Keratinocyte (primary cell): ENCODE data around the gene RPL36A. TPM values are rescaled to one million over a fixed set of nuclear protein-coding genes. Genes with fewer than 3 reads are reported as not detected.

Experiments used
- DNase-seq: peaks from one replicate; pipeline ENCODE4 v3.0.0-alpha.2; 2011; ENCODE audit warnings: low read depth, missing footprints, low spot score
- FAIRE-seq: peaks from 2 replicates; lab custom pipeline; 2011; peaks lifted over from hg19 to GRCh38; lab: Jason Lieb, UNC
- H2AFZ ChIP-seq: 2 replicates; pipeline ENCODE4 v1.6.0; 2012; ENCODE audit warnings: low read length, control low read depth, inconsistent platforms; ENCODE audit not compliant: control insufficient read depth
- H3K27ac ChIP-seq: 2 replicates; pipeline ENCODE4 v1.5.1; 2011; ENCODE audit warnings: low read length; ENCODE audit not compliant: control insufficient read depth, insufficient read depth
- H3K27me3 ChIP-seq: 3 replicates; pipeline ENCODE4 v1.6.0; 2011; ENCODE audit warnings: low read length; ENCODE audit not compliant: control insufficient read depth, insufficient read depth; ENCODE audit errors: extremely low read depth
- H3K36me3 ChIP-seq, 2 experiments: 2 replicates in 1 of 2; 3 replicates in 1 of 2; pipeline ENCODE4 v1.5.1; 2011; ENCODE audit warnings: low read length in 2 of 2, mild to moderate bottlenecking in 1 of 2; ENCODE audit not compliant: control insufficient read depth in 2 of 2, insufficient read depth in 2 of 2; ENCODE audit errors: extremely low read depth in 1 of 2
- H3K4me1 ChIP-seq: 3 replicates; pipeline ENCODE4 v1.5.1; 2011; ENCODE audit warnings: low read length; ENCODE audit not compliant: control insufficient read depth, insufficient read depth; ENCODE audit errors: extremely low read depth
- H3K4me2 ChIP-seq: 3 replicates; pipeline ENCODE4 v1.6.0; 2011; ENCODE audit warnings: low read depth, low read length; ENCODE audit not compliant: control insufficient read depth, insufficient read depth; ENCODE audit errors: extremely low read depth
- H3K4me3 ChIP-seq, 3 experiments: fragments of 200-600 bp in 1 of 3; sonication (generic) in 1 of 3; 2 replicates in 2 of 3; 3 replicates in 1 of 3; pipeline ENCODE4 v1.5.1; 2011 to 2016; ENCODE audit warnings: low read length in 3 of 3, mild to moderate bottlenecking in 3 of 3, control low read depth in 2 of 3, inconsistent platforms in 1 of 3, low read depth in 1 of 3, mixed read lengths in 1 of 3, mixed run types in 1 of 3, moderate library complexity in 1 of 3; ENCODE audit not compliant: control insufficient read depth in 2 of 3, insufficient read depth in 2 of 3; ENCODE audit errors: extremely low read depth in 1 of 3
- H3K79me2 ChIP-seq: 2 replicates; pipeline ENCODE4 v1.6.0; 2012; ENCODE audit warnings: low read length; ENCODE audit not compliant: control insufficient read depth, insufficient read depth
- H3K9ac ChIP-seq: 3 replicates; pipeline ENCODE4 v1.6.0; 2011; ENCODE audit warnings: low read length; ENCODE audit not compliant: control insufficient read depth, insufficient read depth; ENCODE audit errors: extremely low read depth
- H3K9me1 ChIP-seq: 3 replicates; pipeline ENCODE4 v1.6.0; 2011; ENCODE audit warnings: low read length; ENCODE audit not compliant: control insufficient read depth, insufficient read depth; ENCODE audit errors: extremely low read depth
- H3K9me3 ChIP-seq: 2 replicates; pipeline ENCODE4 v1.5.1; 2012; ENCODE audit warnings: low read depth, low read length; ENCODE audit not compliant: control insufficient read depth
- H4K20me1 ChIP-seq: 3 replicates; pipeline ENCODE4 v1.6.0; 2011; ENCODE audit warnings: low read length; ENCODE audit not compliant: control insufficient read depth, insufficient read depth; ENCODE audit errors: extremely low read depth
- CTCF ChIP-seq, 3 experiments: IDR thresholded peaks in 1 of 3; conservative IDR thresholded peaks in 1 of 3; optimal IDR thresholded peaks in 1 of 3; 2 replicates in 2 of 3; 3 replicates in 1 of 3; pipeline versions ENCODE3 to v1.5.1; 2011; ENCODE audit warnings: low read length in 3 of 3, mild to moderate bottlenecking in 3 of 3, moderate library complexity in 2 of 3, control low read depth in 1 of 3, inconsistent platforms in 1 of 3; ENCODE audit not compliant: insufficient read depth in 2 of 3; ENCODE audit errors: extremely low read depth in 1 of 3
- EZH2 ChIP-seq: IDR thresholded peaks from one replicate; pipeline ENCODE4 v1.6.1; 2012; ENCODE audit warnings: inconsistent platforms, mild to moderate bottlenecking, low read length, moderate library complexity
- dilution Hi-C: fragments of 300-500 bp; cut with MboI; formaldehyde crosslinking; loops from one replicate; pipeline ENCODE4 v1.7.0; 2020; ENCODE audit warnings: low sequenced_read_pairs; ENCODE audit not compliant: extremely low pct_ligation_motif_present
- polyA plus RNA-seq, 5 experiments: library from polyadenylated mRNA; depleted of rRNA in 3 of 5; stranded (reverse) in 3 of 5; stranded (forward) in 1 of 5; unstranded in 1 of 5; fragments of >200 nt; gene quantifications; 1 replicate in 1 of 5; 2 replicates in 3 of 5; 3 replicates in 1 of 5; pipeline versions ENCODE4 v1.2.1 to v1.2.3, GENCODE V29; 2011 to 2012; ENCODE audit warnings: missing spikeins in 2 of 5, low read depth in 1 of 5, low replicate concordance in 1 of 5

The RPL36A gene
- polyA plus RNA-seq, 1 donor (not counting 4 experiments of a cell fraction or from before 2014, with no cell fraction given), result 2,714 TPM

GRCh38 chrX:101385026-101385684 is 5.7 kb upstream of the RPL36A start:
- Histone ChIP-seq H3K4me3 (no peak overlapping the region), H3K27ac (no peak overlapping the region), H4K20me1 (no peaks in the 10 kb centered on the region), H3K79me2 (no peaks in the 10 kb centered on the region), H3K9me1 (no peaks in the 10 kb centered on the region), H3K9ac (no peak overlapping the region), H3K27me3 (no peaks in the 10 kb centered on the region), H3K36me3 (no peaks in the 10 kb centered on the region), H3K9me3 (no peaks in the 10 kb centered on the region), H2AFZ (no peak overlapping the region), H3K4me1 (no peaks in the 10 kb centered on the region), H3K4me2 (no peak overlapping the region)
- no peak for FAIRE-seq
- TF ChIP-seq CTCF (optimal IDR thresholded peaks at IDR 0.05 in 1 of 3, IDR thresholded peaks at IDR 0.05 in 1 of 3, conservative IDR thresholded peaks at IDR 0.05 in 1 of 3; ENCODE audit: extremely low read depth in 1 of 3, insufficient read depth in 2 of 3, low read length in 3 of 3), result no peak
- TF ChIP-seq EZH2, result no peak
- dilution Hi-C loops, result no loop called here
- no peak for DNase-seq

DNA sequence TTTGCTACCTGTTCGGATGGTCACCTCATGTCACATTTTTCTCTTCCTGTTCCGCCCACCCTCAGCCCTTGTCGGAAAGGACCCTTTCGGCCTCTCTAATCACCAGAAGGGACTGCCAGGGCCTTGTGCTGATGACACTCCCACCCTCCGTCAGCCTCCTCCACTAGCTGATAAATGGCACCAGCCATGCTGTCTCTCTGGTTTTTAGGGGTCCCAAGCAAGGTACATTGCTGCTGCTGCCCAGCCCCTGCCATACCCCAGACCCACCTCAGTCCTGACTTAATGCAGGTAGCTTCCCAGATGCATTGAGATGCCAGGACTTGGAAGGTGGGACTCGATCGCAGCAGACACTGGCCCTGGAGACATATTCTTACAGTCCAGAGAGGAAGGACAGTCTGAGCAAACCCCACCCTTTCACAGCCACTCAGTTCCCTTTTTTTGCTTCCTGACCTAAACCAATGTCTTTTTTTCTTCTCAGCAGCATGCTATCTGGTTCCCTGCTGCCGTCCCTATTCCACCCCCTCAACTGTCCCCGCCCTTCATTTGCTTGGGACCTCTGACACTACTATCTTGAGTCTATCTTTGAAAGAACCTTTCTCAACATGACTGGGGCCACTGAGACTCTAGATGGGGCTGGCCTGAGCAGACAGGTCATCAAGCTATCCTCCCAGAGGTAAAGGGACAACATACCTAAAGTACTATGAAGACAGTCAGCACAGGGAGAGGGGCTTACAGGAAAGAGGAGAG is 4.8 kb upstream of the RPL36A start, which contains the start of gene BTK:
Gene BTK (minus strand): TSS at position 397 of the 747 bp plus-strand sequence. CDS start 10,907 bp downstream, outside the sequence.
- dilution Hi-C loops, result no loop called here
- H3K4me1 ChIP-seq, result no peaks in the 10 kb centered on the region
- no peaks in the 10 kb centered on the region for H4K20me1 ChIP-seq
- H3K4me3 ChIP-seq, result no peak within 1 kb of the TSS
- H3K27me3 ChIP-seq, result no peaks in the 10 kb centered on the region
- DNase-seq, result no peak
- no peak within 1 kb of the TSS for H3K4me2 ChIP-seq
- TF ChIP-seq CTCF (optimal IDR thresholded peaks at IDR 0.05 in 1 of 3, IDR thresholded peaks at IDR 0.05 in 1 of 3, conservative IDR thresholded peaks at IDR 0.05 in 1 of 3; ENCODE audit: extremely low read depth in 1 of 3, insufficient read depth in 2 of 3, low read length in 3 of 3) (no peak), EZH2 (no peak)
- H3K9me3 ChIP-seq, result no peaks in the 10 kb centered on the region
- H3K9me1 ChIP-seq, result no peaks in the 10 kb centered on the region
- no peak for FAIRE-seq
- H3K79me2 ChIP-seq, result peaks cover 1% of the 10 kb centered on the region
- no peak within 1 kb of the TSS for H3K27ac ChIP-seq
- no peaks in the 10 kb centered on the region for H3K36me3 ChIP-seq
- H3K9ac ChIP-seq, result no peak within 1 kb of the TSS
- H2AFZ ChIP-seq, result no peak within 1 kb of the TSS
